NCI-H82 treated with DMSO at 0.1 percent for 48 hours (cell line): ENCODE results near the gene CDH20.

Source experiments
- DNase-seq: peaks from one replicate; lab custom pipeline; 2025; ENCODE audit not compliant: unreplicated experiment; lab: John Stamatoyannopoulos, UW

The CDH20 gene

DNA sequence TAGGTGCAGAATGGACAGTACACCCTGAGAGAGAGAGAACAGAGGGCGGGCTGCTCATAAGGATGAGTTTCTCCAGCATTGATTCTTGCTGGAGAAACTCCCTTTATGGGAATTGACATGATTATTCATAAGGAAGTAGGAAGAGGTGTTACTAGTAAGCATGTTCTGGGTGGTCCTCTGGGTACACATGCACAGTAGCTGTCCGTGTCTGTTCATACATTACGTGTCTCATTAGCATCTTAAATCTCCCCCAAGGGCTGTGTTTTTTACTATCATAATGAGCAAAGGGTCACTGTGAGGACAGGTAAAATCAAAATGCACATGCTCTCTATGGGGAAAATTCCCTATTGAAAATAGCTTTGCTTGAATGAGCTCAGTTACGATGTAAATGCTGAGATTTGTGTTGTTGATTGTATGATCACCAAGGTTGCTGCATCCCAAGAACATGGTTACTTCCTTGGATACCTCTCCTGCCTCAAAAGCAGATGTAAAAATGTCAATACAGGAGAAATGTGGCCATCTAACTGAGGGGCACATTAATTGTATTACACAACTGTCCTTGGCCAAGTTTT, 238.9 kb downstream of the CDH20 start:
- no peak for DNase-seq

DNA sequence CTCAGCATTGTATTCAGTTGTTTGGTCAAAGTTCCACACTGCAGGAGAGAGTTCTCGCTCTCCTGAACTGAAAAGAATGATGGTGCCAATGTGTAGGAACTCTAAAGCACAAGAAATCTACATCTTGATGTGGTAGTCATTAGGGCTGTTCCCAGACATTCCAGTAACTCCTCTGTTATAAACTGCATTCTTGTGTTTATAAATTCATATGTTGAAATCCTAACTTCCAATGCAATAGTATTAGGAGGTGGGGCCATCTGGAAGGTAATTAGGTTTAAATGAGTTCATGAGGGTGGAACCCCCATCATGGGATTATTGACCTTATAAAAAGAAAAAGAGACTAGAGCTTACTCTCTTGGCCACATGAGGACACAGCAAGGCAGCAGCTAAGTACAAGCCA, 239.6 kb downstream of the CDH20 start:
- DNase-seq = no peak

DNA sequence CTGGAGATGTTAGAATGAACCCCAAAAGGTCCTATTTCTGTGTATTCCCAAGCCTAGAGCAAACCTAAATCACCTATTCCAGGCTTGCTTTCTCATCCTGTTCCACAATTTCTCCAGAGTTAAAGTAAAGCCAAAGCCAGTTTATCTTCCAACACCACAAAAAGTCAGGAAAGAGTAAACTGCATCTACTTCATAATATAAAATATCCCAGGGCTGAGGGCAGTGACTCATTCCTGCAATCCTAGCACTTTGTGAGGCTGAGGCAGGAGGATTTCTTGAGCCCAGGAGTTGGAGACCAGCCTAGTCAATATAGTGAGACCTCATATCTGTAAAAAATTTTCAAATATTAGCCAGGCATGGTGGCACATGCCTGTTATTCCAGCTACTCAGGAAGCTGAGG, 241.4 kb downstream of the CDH20 start:
- no peak for DNase-seq

DNA sequence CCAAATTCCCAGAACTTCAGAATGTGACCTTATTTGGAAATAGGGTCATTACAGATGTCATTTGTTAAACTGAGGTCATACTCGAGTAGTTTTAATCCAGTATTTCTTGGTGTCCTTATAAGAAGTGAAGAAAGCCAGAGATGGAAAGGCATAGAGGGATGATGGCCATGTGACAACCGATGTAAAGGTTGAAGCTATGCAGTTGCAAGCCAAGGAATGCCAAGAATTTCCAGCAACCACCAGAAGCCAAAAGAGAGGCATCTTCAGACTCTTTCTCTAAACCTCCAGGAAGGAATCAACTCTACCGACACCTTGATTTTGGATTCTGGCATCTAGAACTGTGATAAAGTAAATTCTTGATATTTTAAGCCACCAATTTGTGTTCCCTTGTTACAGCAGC, 242.2 kb downstream of the CDH20 start:
- no peak for DNase-seq

DNA sequence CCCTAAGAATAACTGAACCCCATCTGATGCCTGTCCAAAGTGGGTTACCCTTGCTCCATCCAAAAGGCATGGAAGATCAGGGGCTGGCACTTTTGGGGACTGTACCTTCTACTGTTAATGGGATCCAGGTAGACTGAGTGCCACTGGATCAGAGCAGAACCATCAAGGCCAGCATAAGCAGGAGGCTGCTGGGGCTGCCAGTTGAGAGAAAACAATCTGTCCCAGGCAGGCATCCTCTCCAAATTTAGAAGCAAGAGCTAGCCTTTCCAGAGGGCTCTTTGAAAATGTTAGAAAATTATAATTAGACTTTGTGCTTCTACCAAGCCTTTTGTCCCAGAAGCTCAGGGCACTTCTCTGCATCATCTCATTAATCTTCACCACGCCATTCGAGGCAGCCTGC, 245.6 kb downstream of the CDH20 start:
- DNase-seq = no peak

DNA sequence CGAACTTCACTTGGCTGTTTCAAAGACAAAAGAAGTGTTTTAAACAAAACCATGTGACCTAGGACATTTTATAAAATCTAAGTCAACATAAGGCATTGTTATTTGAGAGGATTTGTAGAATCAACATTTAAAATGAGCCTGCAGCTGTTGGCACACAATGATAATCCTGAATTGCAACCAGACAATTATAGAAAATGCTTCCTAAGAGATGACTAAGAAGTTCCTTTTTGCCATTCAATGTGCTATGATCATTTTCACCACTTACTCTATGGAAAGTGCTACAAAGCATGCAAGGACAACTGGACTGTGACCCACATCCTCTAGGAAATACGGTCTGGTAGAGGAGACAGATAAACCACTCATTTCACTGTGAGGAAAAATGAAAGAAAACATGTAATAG, 246.4 kb downstream of the CDH20 start:
- no peak for DNase-seq

DNA sequence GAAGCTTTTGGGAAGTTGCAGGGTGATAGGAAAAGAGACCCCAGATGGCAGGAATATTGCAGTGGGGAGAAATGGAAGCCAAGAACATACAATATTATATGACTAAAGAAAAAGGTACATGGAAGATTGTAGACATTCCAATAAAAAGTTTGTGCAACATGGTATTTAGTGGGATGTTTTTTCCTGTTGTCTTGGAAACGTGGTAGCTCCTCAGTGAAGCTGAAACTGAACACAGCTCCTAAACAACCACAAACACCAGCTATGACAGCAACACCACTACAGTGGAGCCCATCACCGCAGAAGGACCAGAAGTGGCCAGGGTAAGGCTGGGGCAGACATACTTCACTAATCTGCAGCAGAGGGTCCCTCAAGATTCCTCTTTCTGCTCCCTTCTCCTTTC, 246.8 kb downstream of the CDH20 start:
- DNase-seq = no peak

DNA sequence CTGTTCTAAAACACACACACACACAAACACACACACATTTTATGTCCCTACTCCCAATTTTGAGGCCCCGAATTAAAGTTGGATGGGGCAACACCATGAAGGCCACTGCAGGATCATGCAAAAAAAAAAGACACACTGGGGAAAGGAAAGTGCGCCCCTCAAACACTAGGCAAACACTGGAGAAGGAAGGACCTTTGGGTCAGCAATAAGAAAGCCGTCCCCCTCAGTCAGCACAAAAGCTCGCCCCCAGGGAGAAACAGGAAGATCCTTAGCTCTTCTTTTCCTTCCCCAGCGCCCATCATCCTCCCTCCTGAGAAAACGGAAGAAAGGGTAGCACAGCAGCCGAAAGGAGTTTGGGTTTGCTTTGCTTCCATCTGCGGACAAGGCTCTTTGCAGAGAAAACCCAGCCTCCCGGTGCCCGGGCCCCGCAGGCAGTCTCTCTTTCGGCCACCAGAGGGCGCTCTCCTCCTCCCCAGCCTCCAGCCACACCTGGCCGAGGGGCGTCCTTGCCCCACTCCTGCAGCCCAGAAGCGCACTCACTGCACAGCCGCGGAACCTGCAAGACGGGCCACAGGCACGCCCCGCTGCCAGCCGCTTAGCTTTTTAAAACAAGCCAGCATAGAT, 248.5 kb downstream of the CDH20 start:
- peak; percentile 24 for DNase-seq

DNA sequence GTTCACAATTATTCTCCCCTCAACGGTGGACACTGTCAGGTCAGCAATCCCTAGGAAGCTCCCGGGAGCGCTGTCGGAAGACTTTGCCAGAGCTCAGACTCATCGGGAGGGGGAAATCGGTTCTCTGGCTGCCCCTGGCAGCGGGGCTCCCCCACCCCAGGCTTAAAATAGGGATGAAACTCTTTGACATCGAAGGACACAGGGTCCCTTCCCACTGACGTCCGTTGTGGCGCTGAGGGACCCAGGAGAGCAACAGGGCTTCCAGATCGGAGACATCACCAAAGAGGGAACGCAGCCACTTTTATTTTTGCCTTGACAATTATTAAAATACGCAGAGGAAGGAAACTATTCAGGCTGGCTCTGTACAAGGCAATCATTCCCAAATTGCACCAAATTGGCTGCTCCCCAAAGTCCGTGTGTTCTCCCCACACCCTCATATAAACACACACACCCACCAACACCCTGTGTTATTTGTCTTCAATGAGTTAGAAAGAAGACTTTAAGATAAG, 249.0 kb downstream of the CDH20 start:
- no peak for DNase-seq

DNA sequence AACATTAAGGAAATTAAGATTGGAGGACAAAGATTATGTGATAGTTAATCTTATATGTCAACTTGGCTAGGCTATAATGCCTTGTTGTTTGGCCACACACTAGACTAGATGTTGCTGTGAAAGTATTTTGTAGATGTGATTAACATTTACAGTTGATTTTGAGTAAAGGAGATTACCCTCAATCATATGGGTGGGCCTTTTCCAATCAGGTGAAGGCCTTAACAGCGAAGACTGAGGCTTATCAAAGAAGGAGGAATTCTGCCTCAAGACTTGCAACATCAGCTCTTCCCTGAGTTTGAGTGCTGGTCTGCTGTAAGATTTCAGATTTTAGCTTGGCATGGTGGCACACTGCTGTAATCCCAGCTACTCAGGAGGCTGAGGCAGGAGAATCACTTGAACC, 250.3 kb downstream of the CDH20 start:
- no peak for DNase-seq

DNA sequence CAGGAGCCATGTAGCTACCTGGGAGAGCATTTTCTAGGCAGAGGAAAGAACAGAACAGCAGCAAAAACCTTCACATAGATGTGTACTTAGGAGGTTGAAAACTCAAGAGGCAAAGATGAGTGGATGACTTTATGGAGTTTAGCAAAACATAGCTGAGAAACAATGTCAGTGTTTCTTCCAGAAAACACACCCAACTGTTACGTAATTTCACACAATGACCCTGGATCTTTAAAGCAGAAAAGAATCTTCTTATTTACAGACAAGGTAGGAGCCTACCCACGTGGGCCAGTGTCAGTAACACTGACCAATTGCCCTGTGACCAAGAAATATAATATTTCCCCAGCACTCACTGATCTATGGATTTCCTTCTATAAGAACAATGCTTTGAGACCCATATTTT, 254.6 kb downstream of the CDH20 start:
- DNase-seq = no peak

DNA sequence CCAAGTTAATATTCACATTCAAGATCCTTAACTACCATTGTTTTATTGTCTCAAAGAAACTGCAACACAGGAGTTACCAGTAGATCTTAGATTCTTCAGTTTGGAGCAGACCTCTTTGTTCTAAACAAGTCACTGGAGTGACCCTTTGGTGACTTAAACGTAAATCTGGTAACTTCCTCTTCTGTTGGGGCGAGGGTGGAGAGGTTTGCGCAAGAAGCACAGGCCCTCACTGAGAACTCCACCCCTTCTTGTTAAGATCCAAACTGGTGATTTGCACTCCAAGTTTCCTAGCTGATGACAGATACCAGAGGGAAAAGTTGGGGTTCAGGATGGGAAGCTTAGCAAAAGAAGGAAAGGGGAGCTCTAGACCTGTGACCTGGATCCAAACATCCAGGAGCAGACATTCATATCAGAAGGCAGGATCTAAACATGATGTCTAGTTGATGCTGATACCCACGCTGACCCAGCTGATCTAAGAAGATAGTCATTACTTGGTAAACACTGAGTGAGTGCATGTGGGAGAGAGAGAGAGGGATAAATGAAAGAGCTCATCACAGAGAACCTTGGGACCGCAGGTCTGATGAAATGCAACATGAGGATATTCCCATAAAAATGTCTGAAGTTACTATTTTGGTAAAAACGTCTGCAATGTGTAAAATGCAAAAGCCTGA, 256.0 kb downstream of the CDH20 start:
- no peak for DNase-seq

DNA sequence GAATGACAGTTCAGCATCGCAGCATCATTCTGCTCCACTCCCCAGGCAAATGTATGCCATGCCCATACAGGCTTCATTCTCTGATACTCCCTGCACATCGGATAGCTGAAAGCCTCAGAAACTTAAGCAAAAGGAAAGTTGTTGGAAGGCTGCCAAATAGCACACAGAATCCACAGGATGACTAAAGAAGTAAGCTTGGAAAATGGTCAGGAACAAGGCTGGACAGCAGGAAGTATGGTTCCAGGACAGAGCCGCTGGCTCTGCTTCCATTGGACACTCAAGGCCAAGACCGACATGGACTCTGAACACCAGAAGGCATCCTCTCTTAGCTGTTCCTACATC, 256.5 kb downstream of the CDH20 start:
- no peak for DNase-seq

DNA sequence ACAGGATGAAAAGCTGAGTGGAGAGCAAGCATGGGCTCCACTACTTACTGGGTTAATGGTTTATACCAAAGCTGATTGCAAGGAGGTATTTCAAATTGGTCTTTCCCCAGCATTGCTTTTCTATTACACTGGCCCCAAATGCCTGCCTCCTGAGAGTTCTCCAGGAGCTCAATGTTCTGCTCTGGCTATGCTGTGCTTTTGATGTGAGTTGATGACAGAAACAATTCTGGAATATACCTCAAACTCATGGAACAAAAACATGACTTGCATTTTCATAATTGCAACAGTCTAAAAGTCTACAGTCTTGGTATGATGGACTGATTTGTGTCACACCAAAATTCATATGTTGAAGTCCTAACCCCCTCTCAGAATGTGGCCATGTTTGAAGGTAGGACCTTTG, 258.0 kb downstream of the CDH20 start:
- DNase-seq = no peak

DNA sequence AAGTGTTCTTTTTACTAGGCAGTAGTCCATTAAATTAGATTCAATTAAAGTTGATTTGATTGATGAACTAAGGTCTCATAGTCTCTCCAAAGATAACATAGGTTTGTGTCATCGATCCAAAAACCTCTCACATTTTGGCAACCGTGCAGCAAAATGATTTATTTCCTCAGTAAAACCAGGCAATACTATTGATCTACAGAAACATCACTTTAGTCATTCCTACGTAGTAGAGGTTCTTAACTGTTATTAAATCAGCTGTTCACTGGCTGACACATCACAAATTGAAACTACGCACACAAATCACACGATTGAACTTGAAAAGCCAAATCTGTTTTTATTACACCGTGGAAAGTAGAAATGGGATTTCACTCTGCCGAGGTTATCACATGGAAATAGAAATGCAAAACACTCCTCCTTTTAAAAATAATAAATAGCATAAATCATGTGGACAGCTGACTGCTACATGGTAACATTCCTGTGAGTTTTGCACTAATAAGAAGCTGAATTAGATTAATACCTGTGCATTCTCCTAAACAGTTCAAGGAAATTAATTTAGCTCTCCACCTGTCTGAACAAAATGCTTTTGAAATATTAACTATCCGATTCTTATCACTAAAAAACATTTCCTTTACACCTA, 262.5 kb downstream of the CDH20 start:
- no peak for DNase-seq

DNA sequence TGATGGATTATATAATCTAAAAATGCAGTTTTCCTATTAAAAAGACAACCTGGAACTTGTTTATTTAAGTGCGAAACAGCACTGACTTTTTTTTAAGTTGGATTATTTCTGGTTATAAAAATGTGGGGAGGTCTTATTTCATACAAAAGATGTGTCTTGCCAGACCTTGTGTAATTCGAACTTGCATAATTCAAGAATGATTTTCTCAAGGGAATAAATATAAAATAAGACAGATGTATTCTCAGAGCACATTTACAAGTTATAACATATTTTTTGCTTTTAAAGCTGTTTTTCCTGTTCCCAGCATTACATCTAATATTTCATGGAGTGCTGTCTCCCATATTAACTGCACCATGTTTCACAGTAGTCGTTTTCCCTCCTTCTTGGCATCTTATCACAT, 263.1 kb downstream of the CDH20 start:
- DNase-seq = no peak

DNA sequence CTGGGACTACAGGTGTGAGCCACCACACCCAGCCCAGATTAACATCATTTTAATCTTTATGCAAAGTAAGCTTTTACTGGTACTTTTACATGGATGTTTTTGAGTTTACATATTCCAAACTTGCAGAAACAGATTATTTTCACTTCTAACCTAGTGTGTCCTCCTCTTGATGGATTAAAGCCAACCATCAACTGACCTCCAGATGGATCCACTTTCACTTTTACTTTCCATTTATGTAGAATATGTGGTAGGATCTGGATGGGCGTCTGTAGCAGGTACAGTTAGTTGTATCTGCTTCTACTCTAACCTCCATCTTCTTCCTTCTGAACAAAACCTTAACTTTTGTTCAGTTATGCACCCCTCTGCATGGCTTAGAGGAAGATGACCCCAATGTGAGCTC, 264.1 kb downstream of the CDH20 start:
- no peak for DNase-seq

DNA sequence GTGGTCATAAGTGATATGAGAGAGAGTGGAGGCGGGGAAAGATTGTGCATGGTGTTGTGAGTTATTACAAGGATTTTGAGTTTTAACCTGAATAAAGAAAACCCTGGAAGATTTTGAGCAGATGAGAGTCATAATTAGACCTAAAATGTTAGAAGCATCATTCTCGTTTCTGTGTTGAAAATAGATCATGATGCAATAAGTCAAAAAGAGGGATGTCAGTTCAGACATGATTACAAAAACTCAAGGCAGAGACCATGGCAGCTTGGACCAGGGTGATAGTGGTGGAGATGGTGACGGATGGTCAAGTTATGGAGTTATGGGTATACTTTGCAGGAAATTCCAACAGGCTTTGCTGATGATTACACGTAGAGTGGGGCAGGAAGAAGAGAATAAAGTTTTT, 267.2 kb downstream of the CDH20 start:
- DNase-seq = no peak

DNA sequence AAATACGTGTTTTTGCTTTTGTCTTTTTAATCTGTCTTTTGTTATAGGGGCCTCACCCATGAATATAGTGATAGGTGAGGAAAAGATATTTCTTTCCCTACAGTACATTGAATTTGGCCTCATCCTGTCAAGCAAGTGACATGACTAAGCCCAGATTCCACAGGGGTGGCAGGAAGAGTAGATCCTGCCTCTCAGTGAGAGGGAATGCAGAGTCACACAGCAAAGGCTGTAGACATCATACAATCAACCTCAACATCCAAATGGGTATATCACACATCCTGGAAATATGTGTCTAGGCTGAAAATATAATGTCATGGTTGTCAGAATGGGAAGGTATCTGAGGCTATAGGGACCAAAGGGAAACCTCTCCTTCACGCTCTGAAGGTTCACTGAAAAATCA, 269.6 kb downstream of the CDH20 start:
- no peak for DNase-seq
